Kidney (tissue), 14 donors: ENCODE results near the gene SLC10A6. TPM values are rescaled to one million over a fixed set of nuclear protein-coding genes. Genes with fewer than 3 reads are reported as not detected.
A peak's percentile ranks its signal among the peaks of the same experiment; 100 is the strongest.
"Not testable (repeated sequence)": the region's sequence is repeated elsewhere in the genome, so short reads cannot be mapped to it uniquely, and the experiment has no call there.

Experiments
- DNase-seq, 5 donors: peaks; one replicate each; pipeline ENCODE4 v3.0.0-alpha.2; 2013 to 2020
- FAIRE-seq: peaks from 2 replicates; lab custom pipeline; 2012; peaks lifted over from hg19 to GRCh38; lab: Jason Lieb, UNC
- H3K27ac ChIP-seq, 2 donors: one replicate each; pipeline ENCODE4 v1.7.0; 2013; ENCODE audit warnings: low read depth in 2 of 2, low read length in 2 of 2, inconsistent platforms in 1 of 2
- H3K27me3 ChIP-seq: one replicate; pipeline ENCODE4 v1.7.1; 2013; ENCODE audit warnings: low read length, inconsistent platforms; ENCODE audit not compliant: control insufficient read depth, insufficient read depth
- H3K36me3 ChIP-seq, 3 donors: one replicate each; pipeline versions ENCODE4 v1.7.0 to v1.7.1; 2013; ENCODE audit warnings: low read length in 3 of 3, control low read depth in 1 of 3, inconsistent platforms in 1 of 3; ENCODE audit not compliant: insufficient read depth in 3 of 3, control insufficient read depth in 2 of 3
- H3K4me1 ChIP-seq, 3 donors: one replicate each; pipeline versions ENCODE4 v1.7.0 to v1.7.1; 2013; ENCODE audit warnings: low read length in 3 of 3, inconsistent platforms in 1 of 3, low read depth in 1 of 3; ENCODE audit not compliant: control insufficient read depth in 2 of 3, insufficient read depth in 2 of 3
- H3K4me3 ChIP-seq, 3 donors: one replicate each; pipeline versions ENCODE4 v1.7.0 to v1.8.1; 2013; ENCODE audit warnings: low read length in 3 of 3, control low read depth in 1 of 3, inconsistent platforms in 1 of 3
- H3K9ac ChIP-seq, 3 donors: one replicate each; pipeline versions ENCODE4 v1.7.0 to v1.7.1; 2013; ENCODE audit warnings: low read length in 3 of 3, control low read depth in 1 of 3, inconsistent platforms in 1 of 3
- H3K9me3 ChIP-seq, 3 donors: one replicate each; pipeline versions ENCODE4 v1.7.0 to v1.7.1; 2013; ENCODE audit warnings: low read length in 3 of 3, control low read depth in 1 of 3, inconsistent platforms in 1 of 3; ENCODE audit not compliant: control insufficient read depth in 2 of 3, insufficient read depth in 1 of 3
- CTCF ChIP-seq: IDR thresholded peaks from 3 replicates; pipeline ENCODE4 v1.5.1; 2012; ENCODE audit warnings: mild to moderate bottlenecking, moderate library complexity, borderline replicate concordance; ENCODE audit not compliant: insufficient read depth; ENCODE audit errors: extremely low read depth
- intact Hi-C: fragments of 100-400 bp; cut with DNase I; formaldehyde crosslinking; loops from one replicate; pipeline ENCODE4 v1.11.1; 2022
- polyA plus RNA-seq: library from polyadenylated mRNA; stranded (reverse); fragments of 350-450 nt; fragmentation: Illumina TruSeq; extraction: RNeasy Lipid Tissue Mini Kit (QIAGEN cat#74804); gene quantifications from one replicate; pipeline ENCODE4 v1.2.3, GENCODE V29; 2014; ENCODE audit warnings: low read depth, low replicate concordance; ENCODE audit not compliant: insufficient read depth
- total RNA-seq: library from RNA; stranded (reverse); fragmentation: NEBNext Ultra II Directional; extraction: Animal tissue kit (Norgen Biotek cat#: 25700); gene quantifications from one replicate; pipeline ENCODE4 v1.2.1, GENCODE V29; 2021
- donor health status: control.
- donor health status: control.
- donor health status: control.
- donor health status: control.
- donor health status: control.
- donor health status: DM: yes; HTN: yes; CAD: no.
- donor health status: Normal renal cell carcinoma (clear cell type).

SLC10A6 gene
- total and polyA plus RNA-seq, 2 donors from 2014 or later, result 1.4 TPM; not detected in 1

GRCh38 chr4:86879641-86880040 lies 30.5 kb upstream of the SLC10A6 start:
- no peaks in the 10 kb centered on the region for H3K36me3 ChIP-seq
- no peak for DNase-seq
- H3K4me1 ChIP-seq, result no peaks in the 10 kb centered on the region
- H3K4me3 ChIP-seq, result no peak overlapping the region
- intact Hi-C loops, result no loop called here
- H3K9me3 ChIP-seq, result peaks cover 0 to 11% (median 3%) of the 10 kb centered on the region in 3 donors
- FAIRE-seq, result no peak
- H3K27me3 ChIP-seq, result no peaks in the 10 kb centered on the region
- H3K9ac ChIP-seq, result no peak overlapping the region
- no peak for TF ChIP-seq CTCF
- H3K27ac ChIP-seq, result no peak overlapping the region

- no peak for TF ChIP-seq CTCF
- H3K27me3 ChIP-seq, result no peaks in the 10 kb centered on the region
- no peak for FAIRE-seq
- DNase-seq, result no peak
- intact Hi-C loops, result no loop called here
- H3K9ac ChIP-seq, result no peak overlapping the region
- H3K4me3 ChIP-seq, result no peak overlapping the region
- no peaks in the 10 kb centered on the region for H3K4me1 ChIP-seq
- no peak overlapping the region for H3K27ac ChIP-seq
- peaks cover 0 to 11% (median 3%) of the 10 kb centered on the region in 3 donors for H3K9me3 ChIP-seq
- no peaks in the 10 kb centered on the region for H3K36me3 ChIP-seq
These were observed 29.5 kb upstream of the SLC10A6 start for GRCh38 chr4:86878640-86879039.

- Histone ChIP-seq H3K9ac (no peak overlapping the region), H3K4me3 (no peak overlapping the region), H3K36me3 (no peaks in the 10 kb centered on the region), H3K27ac (no peak overlapping the region), H3K9me3 (peaks cover 0 to 11% (median 3%) of the 10 kb centered on the region in 3 donors), H3K27me3 (no peaks in the 10 kb centered on the region), H3K4me1 (no peaks in the 10 kb centered on the region)
- TF ChIP-seq CTCF, result no peak
- DNase-seq (peak in 2 of 5 donors; percentile 12 to 26), FAIRE-seq (no peak)
- intact Hi-C loops, result no loop called here
These were observed 27.9 kb upstream of the SLC10A6 start for GRCh38 chr4:86876894-86877685.

GRCh38 chr4:86875436-86875835 lies 26.3 kb upstream of the SLC10A6 start:
- H3K4me1 ChIP-seq, intact Hi-C loops, DNase-seq, FAIRE-seq, H3K4me3 ChIP-seq, H3K36me3 ChIP-seq, H3K27ac ChIP-seq, H3K9ac ChIP-seq, H3K27me3 ChIP-seq: not testable (repeated sequence)
- H3K9me3 ChIP-seq, result peaks cover 0 to 11% (median 3%) of the 10 kb centered on the region in 3 donors
